ENCODE data around the gene JPT2. TPM values are rescaled to one million over a fixed set of nuclear protein-coding genes. Genes with fewer than 3 reads are reported as not detected.

JPT2 gene
- polyA plus RNA-seq, 3 donors: 5.4 to 7.5 (median 5.8) TPM

- Mint-ChIP-seq H3K27ac (no peak overlapping the region), H3K4me3 (no peak overlapping the region), H3K9me3 (peaks cover 0 to 2% (median 0%) of the 10 kb centered on the region in 7 donors), H3K27me3 (ENCODE audit: low read depth in 3 of 3) (peaks cover 0 to 4% (median 0%) of the 10 kb centered on the region in 3 donors), H3K4me1 (peaks cover 25% of the 10 kb centered on the region), H3K36me3 (peaks cover 53 to 70% of the 10 kb centered on the region in 2 donors)
- H3K4me2 ChIP-seq (replicated peaks; ENCODE audit: extremely low read depth, low read length, poor library complexity, severe bottlenecking): no peak overlapping the region
- no peak overlapping the region for H3K9ac ChIP-seq (ENCODE audit: insufficient read depth, low read length, poor library complexity, severe bottlenecking)
- peaks cover 23 to 28% of the 10 kb centered on the region in 2 donors for H3K4me1 ChIP-seq (ENCODE audit: control insufficient read depth in 1 of 2, insufficient read depth in 2 of 2, low read length in 2 of 2)
- no peak for DNase-seq
- H3K9me3 ChIP-seq (replicated peaks in 1 of 2; ENCODE audit: control insufficient read depth in 1 of 2, insufficient read depth in 1 of 2, low read length in 2 of 2): no peaks in the 10 kb centered on the region
- peaks cover 60 to 63% of the 10 kb centered on the region in 2 donors for H3K36me3 ChIP-seq (replicated peaks in 1 of 2; ENCODE audit: control insufficient read depth in 1 of 2, insufficient read depth in 2 of 2, low read length in 2 of 2)
- H2AFZ ChIP-seq (ENCODE audit: insufficient read depth, low read depth, low read length, poor library complexity, severe bottlenecking): no peak overlapping the region
- H4K20me1 ChIP-seq (ENCODE audit: insufficient read depth, low read length): peaks cover 66% of the 10 kb centered on the region
- WGBS (ENCODE audit: insufficient coverage): 98% methylated on average over 37 of the region's 37 CpGs
- TF ChIP-seq CTCF (IDR thresholded peaks at IDR 0.05): no peak
- no peak overlapping the region for H3K4me3 ChIP-seq (replicated peaks in 1 of 3; ENCODE audit: low read depth in 2 of 3, low read length in 3 of 3)
- no peak overlapping the region for H3K27ac ChIP-seq (ENCODE audit: low read depth in 1 of 2, low read length in 2 of 2)
- peaks cover 38% of the 10 kb centered on the region for H3K79me2 ChIP-seq (ENCODE audit: insufficient read depth, low read length)
- intact Hi-C loops (cut with micrococcal nuclease): loop anchor here in 1 of 2 donors (5.0 kb wide), 1 partner anchor 51 kb away; the partner anchor contains the start of gene JPT2
- no peaks in the 10 kb centered on the region for H3K27me3 ChIP-seq (ENCODE audit: control insufficient read depth in 2 of 2, insufficient read depth in 2 of 2, low read length in 2 of 2)
These were observed 49.9 kb downstream of the JPT2 start for GRCh38 chr16:1727651-1728624.

- intact Hi-C loops (cut with micrococcal nuclease): loop anchor here in 1 of 2 donors (5.0 kb wide), 1 partner anchor 52 kb away; the partner anchor contains the start of gene JPT2
- Histone ChIP-seq H3K27me3 (ENCODE audit: control insufficient read depth in 2 of 2, insufficient read depth in 2 of 2, low read length in 2 of 2) (no peaks in the 10 kb centered on the region), H3K4me3 (replicated peaks in 1 of 3; ENCODE audit: low read depth in 2 of 3, low read length in 3 of 3) (no peak overlapping the region), H3K9ac (ENCODE audit: insufficient read depth, low read length, poor library complexity, severe bottlenecking) (no peak overlapping the region), H3K4me1 (ENCODE audit: control insufficient read depth in 1 of 2, insufficient read depth in 2 of 2, low read length in 2 of 2) (peaks cover 17 to 18% of the 10 kb centered on the region in 2 donors), H3K4me2 (replicated peaks; ENCODE audit: extremely low read depth, low read length, poor library complexity, severe bottlenecking) (no peak overlapping the region), H2AFZ (ENCODE audit: insufficient read depth, low read depth, low read length, poor library complexity, severe bottlenecking) (no peak overlapping the region), H3K27ac (ENCODE audit: low read depth in 1 of 2, low read length in 2 of 2) (no peak overlapping the region), H3K36me3 (replicated peaks in 1 of 2; ENCODE audit: control insufficient read depth in 1 of 2, insufficient read depth in 2 of 2, low read length in 2 of 2) (peaks cover 70 to 74% of the 10 kb centered on the region in 2 donors), H4K20me1 (ENCODE audit: insufficient read depth, low read length) (peaks cover 66% of the 10 kb centered on the region), H3K9me3 (replicated peaks in 1 of 2; ENCODE audit: control insufficient read depth in 1 of 2, insufficient read depth in 1 of 2, low read length in 2 of 2) (no peaks in the 10 kb centered on the region), H3K79me2 (ENCODE audit: insufficient read depth, low read length) (peaks cover 27% of the 10 kb centered on the region)
- DNase-seq: no peak
- WGBS (ENCODE audit: insufficient coverage): 98% methylated on average over 18 of the region's 18 CpGs
- H3K4me1 Mint-ChIP-seq: peaks cover 15% of the 10 kb centered on the region
- H3K9me3 Mint-ChIP-seq: peaks cover 0 to 4% (median 0%) of the 10 kb centered on the region in 7 donors
- peaks cover 60 to 81% of the 10 kb centered on the region in 2 donors for H3K36me3 Mint-ChIP-seq
- H3K27ac Mint-ChIP-seq: peak overlapping the region in 1 of 7 donors; percentile 36
- peaks cover 0 to 4% (median 0%) of the 10 kb centered on the region in 3 donors for H3K27me3 Mint-ChIP-seq (ENCODE audit: low read depth in 3 of 3)
- H3K4me3 Mint-ChIP-seq: no peak overlapping the region
- no peak for TF ChIP-seq CTCF (IDR thresholded peaks at IDR 0.05)
These were observed 50.9 kb downstream of the JPT2 start for GRCh38 chr16:1729026-1729425.
